GM12892 (cell line): ENCODE data around the gene FBXW8.

Experiments used
- POLR2A ChIP-seq: IDR thresholded peaks from 2 replicates; pipeline ENCODE4 v1.6.1; 2011; ENCODE audit warnings: low read depth, low read length, control low read depth
- TAF1 ChIP-seq: IDR thresholded peaks from 2 replicates; pipeline ENCODE4 v1.6.1; 2011; ENCODE audit warnings: low read depth, mild to moderate bottlenecking, control low read depth, low read length, borderline replicate concordance

GRCh38 chr12:117035287-117035686, 124.5 kb downstream of the FBXW8 start:
- no peak for TF ChIP-seq TAF1
- no peak for TF ChIP-seq POLR2A
